ENCODE data around the gene SLC25A47. TPM values are rescaled to one million over a fixed set of nuclear protein-coding genes. Genes with fewer than 3 reads are reported as not detected.
"Not testable (repeated sequence)": the region's sequence is repeated elsewhere in the genome, so short reads cannot be mapped to it uniquely, and the experiment has no call there.

The SLC25A47 gene
- total RNA-seq, 2 experiments from 2014 or later, result not detected

DNA sequence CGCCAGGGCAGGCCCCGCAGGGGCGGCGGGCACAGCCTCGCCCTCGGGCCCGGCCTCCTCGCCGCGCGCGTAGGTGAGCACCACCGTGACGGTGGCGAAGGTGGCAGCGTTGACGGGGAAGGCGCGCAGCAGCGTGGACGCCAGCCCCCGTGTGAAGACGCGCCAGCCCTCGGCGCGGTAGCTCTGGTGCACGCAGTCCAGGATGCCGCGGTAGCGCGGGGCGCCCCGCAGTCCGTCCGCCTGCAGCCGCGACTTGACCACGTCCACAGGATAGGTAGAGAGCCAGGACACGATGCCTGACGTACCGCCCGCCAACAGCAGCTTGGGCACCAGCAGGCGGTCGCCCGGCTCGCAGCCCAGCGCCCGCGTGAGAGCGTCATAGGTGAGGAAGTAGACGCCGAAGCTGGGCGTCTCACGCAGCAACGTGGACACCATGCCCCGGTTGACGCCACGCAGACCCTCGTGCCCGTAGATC is 30.8 kb upstream of the SLC25A47 start:
- H3K27ac Mint-ChIP-seq, result no peak overlapping the region
- CTCF ChIA-PET, result interaction anchor here (1.2 to 1.4 kb wide), 2 partner anchors 11 to 85 kb away, joined by 3 read pairs; no protein-coding TSS in a partner anchor
- intact Hi-C loops (cut with micrococcal nuclease), result no loop called here
- H3K36me3 Mint-ChIP-seq (ENCODE audit: low read depth), result no peaks in the 10 kb centered on the region
- DNase-seq, result no peak
- no peaks in the 10 kb centered on the region for H3K27me3 Mint-ChIP-seq (ENCODE audit: low read depth)
- no peaks in the 10 kb centered on the region for H3K4me1 Mint-ChIP-seq (ENCODE audit: low read depth)
- no peak overlapping the region for H3K4me3 Mint-ChIP-seq
- no peaks in the 10 kb centered on the region for H3K9me3 Mint-ChIP-seq

DNA sequence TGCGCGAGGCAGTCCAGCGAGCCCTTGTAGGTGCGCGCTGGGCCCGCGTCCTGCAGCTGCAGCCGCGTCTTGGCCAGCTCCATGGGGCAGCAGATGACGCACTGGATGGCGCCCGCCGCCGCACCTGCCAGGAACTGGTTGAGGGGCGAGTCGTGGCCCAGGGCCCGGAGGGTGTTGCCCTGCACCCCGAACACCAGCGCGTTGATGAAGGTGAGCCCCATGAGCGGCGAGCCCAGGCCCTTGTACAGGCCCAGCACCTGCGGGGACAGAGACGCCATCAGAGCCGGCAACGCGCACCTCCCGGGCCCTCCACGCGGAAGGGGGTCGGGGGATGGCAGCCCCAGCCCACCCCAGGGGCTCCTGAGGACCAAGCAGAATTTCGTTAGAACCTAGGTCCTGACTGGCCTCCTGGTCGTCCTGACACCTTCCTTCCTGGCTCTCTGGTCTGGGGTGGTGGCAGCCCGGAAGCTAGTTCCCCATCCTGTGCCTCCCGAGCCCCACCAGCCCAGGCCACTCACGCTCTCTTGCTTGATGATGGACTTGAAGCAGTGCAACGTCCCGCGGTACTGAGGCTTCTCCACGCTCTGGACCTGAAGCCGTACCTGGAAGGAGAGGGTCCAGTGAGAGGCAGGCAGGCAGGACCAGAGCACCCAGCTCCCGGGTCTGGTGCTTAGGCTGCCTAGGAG is 30.2 kb upstream of the SLC25A47 start:
- Mint-ChIP-seq H3K4me1 (ENCODE audit: low read depth) (no peaks in the 10 kb centered on the region), H3K36me3 (ENCODE audit: low read depth) (no peaks in the 10 kb centered on the region), H3K27me3 (ENCODE audit: low read depth) (no peaks in the 10 kb centered on the region), H3K4me3 (no peak overlapping the region), H3K9me3 (no peaks in the 10 kb centered on the region), H3K27ac (no peak overlapping the region)
- CTCF ChIA-PET, result no interaction called here
- intact Hi-C loops (cut with micrococcal nuclease), result no loop called here
- DNase-seq, result no peak

DNA sequence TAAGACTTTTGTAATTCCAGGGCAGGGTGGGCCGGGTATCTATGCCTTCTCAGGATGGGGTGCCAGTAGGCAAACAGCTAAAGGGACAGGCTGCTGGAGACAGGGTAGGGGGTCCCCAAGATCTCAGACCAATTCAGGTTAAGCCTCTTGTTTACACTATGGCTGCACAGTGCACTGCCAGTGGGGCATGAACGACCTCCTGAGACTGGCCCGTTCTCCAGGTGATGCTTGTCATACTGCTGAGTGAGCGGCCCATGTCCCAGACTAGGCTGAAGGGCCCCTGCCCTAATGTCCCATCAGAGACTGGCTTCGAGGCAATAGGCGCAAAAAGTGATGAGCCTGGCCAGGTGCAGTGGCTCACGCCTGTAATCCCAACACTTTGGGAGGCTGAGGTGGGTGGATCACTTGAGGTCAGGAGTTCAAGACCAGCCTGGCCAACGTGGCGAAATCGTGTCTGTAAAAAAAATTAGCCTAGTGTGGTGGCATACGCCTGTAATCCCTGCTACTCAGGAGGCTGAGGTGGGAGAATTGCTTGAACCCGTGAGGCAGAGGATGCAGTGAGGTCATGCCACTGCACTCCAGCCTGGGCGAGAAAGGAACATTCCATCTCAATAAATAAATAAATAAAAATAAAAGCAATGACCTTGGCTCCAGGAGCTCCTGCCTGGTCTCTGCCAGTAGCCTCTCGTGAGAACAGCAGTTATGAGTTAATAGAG is 29.5 kb upstream of the SLC25A47 start:
- CTCF ChIA-PET, result interaction anchor here (5.1 kb wide), 1 partner anchor 8 kb away, joined by 24 read pairs; no protein-coding TSS in a partner anchor
- no peaks in the 10 kb centered on the region for H3K36me3 Mint-ChIP-seq (ENCODE audit: low read depth)
- no peak overlapping the region for H3K27ac Mint-ChIP-seq

DNA sequence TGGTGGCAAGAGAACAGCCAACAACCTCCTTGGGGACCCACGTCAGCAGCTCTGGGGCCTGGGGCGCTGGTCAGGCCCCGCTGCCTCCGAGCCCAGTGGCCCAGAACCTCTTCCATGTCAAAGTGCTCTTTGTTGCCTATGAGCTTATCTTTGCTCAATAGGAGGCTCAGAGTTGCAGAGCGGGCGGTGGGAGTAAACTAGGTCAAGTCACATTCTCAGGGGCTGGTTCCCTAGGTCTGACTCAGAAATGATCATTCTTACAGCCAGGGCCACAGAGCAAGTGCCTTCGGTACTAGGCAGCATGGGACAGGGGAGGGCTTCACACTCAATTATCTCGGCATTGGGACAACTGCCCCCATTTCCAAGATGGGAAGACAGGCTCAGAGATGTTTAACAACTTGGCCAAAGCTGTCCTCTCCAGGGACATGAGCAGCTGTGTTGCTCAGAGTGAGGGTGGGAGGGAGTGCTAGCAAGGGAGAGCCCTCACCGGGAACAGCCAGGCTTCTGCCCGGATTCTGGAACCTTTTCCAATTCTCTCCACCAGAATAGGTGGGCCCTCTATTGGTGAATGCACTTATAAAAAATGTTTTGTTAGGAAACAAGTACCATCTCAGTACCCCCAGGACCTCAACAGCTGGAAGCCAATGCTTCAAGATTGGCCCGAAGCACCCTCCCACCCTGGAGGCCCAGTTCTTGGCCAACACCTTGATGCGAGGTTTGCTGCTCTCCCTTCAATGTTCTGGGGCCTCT is 28.8 kb upstream of the SLC25A47 start:
- H3K4me1 Mint-ChIP-seq (ENCODE audit: low read depth), result peaks cover 2% of the 10 kb centered on the region
- H3K27ac Mint-ChIP-seq, result no peak overlapping the region
- intact Hi-C loops (cut with micrococcal nuclease), result no loop called here
- H3K36me3 Mint-ChIP-seq (ENCODE audit: low read depth), result no peaks in the 10 kb centered on the region
- CTCF ChIA-PET, result interaction anchor here (0.9 to 5.1 kb wide), 2 partner anchors 9 to 23 kb away, joined by 3 to 24 read pairs; no protein-coding TSS in a partner anchor
- H3K27me3 Mint-ChIP-seq (ENCODE audit: low read depth), result no peaks in the 10 kb centered on the region
- DNase-seq, result no peak
- H3K4me3 Mint-ChIP-seq, result no peak overlapping the region
- no peaks in the 10 kb centered on the region for H3K9me3 Mint-ChIP-seq

More for the DNA sequence above, 29.5 kb upstream of the SLC25A47 start:
- Mint-ChIP-seq H3K27me3 (ENCODE audit: low read depth) (no peaks in the 10 kb centered on the region), H3K9me3 (no peaks in the 10 kb centered on the region), H3K4me3 (no peak overlapping the region), H3K4me1 (ENCODE audit: low read depth) (peaks cover 2% of the 10 kb centered on the region)
- DNase-seq, result no peak
- intact Hi-C loops (cut with micrococcal nuclease), result no loop called here

DNA sequence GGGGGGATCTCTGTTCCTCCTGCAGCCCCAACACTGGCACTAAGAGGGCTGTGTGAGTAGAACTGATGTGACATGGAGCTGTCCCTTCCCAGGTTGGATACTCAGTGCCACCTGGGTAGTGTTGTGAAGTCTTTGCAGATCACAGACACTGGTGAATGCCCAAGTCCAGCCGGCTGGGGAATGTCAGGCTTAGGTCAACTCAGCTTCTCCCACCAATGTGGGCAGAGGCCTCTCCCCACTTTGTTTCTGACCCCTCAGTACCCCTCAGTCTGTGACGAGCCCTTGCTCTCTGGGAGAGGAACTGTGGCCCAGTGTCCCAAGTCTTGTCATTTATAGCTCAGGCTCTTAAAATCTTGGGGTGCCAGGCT is 28.2 kb upstream of the SLC25A47 start:
- Mint-ChIP-seq H3K4me3 (no peak overlapping the region), H3K36me3 (ENCODE audit: low read depth) (no peaks in the 10 kb centered on the region), H3K27me3 (ENCODE audit: low read depth) (no peaks in the 10 kb centered on the region), H3K4me1 (ENCODE audit: low read depth) (peaks cover 2% of the 10 kb centered on the region), H3K9me3 (no peaks in the 10 kb centered on the region), H3K27ac (no peak overlapping the region)
- intact Hi-C loops (cut with micrococcal nuclease), result no loop called here
- no peak for DNase-seq
- CTCF ChIA-PET, result interaction anchor here (0.9 to 5.1 kb wide), 3 partner anchors 10 to 89 kb away, joined by 3 to 24 read pairs (median 4); no protein-coding TSS in a partner anchor

DNA sequence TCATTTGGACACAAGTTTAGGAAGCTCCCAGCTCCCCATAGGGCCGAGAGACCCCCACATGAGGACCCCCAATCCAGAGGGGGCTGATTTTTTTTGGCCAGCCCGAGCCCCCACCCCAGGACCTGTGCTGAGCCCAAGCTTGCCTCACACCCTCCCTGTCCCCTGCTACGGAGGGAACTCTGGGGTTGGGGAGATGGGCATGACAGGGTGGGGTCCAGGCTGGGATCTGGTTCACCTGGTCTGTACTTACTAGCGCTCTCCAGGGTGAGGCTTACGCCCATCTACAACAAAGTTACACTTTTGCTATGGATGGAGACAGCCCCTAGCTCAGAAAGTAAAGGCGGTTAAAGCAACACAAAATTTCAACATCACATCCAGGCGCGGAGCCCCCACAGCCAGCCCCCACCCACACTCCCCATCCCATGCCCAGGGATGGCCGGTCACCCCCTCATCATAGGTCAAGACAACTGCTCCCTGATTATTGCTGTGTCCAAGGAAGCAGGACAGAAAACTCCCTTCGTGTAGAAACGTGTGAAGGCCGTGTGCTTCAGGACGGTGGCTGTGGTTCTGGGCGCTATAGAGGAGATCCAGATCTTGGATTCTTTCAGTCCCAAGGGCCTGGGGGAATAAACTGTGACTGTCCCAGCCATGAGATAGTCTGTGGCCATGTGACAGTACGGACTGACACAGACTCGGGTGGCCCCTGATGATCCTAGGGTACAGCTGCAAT is 27.6 kb upstream of the SLC25A47 start:
- CTCF ChIA-PET, result interaction anchor here (1.6 to 5.1 kb wide), 2 partner anchors 10 to 89 kb away, joined by 4 to 24 read pairs; no protein-coding TSS in a partner anchor
- H3K36me3 Mint-ChIP-seq (ENCODE audit: low read depth), result no peaks in the 10 kb centered on the region
- intact Hi-C loops (cut with micrococcal nuclease), result no loop called here

DNA sequence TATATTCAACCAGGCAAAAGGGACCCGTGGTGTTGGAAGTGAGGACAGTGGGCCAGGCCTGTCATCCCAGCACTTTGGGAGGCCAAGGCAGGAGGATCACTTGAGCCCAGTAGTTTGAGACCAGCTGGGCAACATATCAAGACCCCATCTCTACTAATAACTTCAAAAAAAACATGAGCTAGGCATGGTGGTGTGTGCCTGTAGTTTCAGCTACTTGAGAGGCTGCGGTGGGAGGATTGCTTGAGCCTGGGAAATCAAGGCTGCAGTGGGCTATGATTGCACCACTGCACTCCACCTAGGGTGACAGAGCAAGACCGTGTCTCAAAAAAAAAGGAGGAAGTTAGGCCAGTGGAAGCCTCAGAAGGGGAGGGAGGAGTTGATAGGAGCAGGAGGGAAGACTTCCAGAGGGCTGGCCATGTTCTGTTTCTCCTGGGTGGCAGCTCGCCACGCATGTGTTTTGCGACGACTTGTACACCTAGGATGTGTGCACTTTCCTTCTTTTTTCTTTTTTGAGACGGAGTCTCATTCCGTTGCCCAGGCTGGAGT is 27.0 kb upstream of the SLC25A47 start:
- CTCF ChIA-PET, result interaction anchor here (0.7 to 5.1 kb wide), 3 partner anchors 11 to 98 kb away, joined by 4 to 24 read pairs (median 4); no protein-coding TSS in a partner anchor
- H3K36me3 Mint-ChIP-seq (ENCODE audit: low read depth), result no peaks in the 10 kb centered on the region
- H3K4me3 Mint-ChIP-seq, result no peak overlapping the region
- peaks cover 2% of the 10 kb centered on the region for H3K4me1 Mint-ChIP-seq (ENCODE audit: low read depth)
- no peaks in the 10 kb centered on the region for H3K27me3 Mint-ChIP-seq (ENCODE audit: low read depth)
- no peaks in the 10 kb centered on the region for H3K9me3 Mint-ChIP-seq
- no peak overlapping the region for H3K27ac Mint-ChIP-seq
- no peak for DNase-seq
- intact Hi-C loops (cut with micrococcal nuclease), result no loop called here

More for the DNA sequence above, 27.6 kb upstream of the SLC25A47 start:
- no peaks in the 10 kb centered on the region for H3K27me3 Mint-ChIP-seq (ENCODE audit: low read depth)
- peaks cover 2% of the 10 kb centered on the region for H3K4me1 Mint-ChIP-seq (ENCODE audit: low read depth)
- no peak overlapping the region for H3K27ac Mint-ChIP-seq
- no peaks in the 10 kb centered on the region for H3K9me3 Mint-ChIP-seq
- no peak overlapping the region for H3K4me3 Mint-ChIP-seq
- no peak for DNase-seq

DNA sequence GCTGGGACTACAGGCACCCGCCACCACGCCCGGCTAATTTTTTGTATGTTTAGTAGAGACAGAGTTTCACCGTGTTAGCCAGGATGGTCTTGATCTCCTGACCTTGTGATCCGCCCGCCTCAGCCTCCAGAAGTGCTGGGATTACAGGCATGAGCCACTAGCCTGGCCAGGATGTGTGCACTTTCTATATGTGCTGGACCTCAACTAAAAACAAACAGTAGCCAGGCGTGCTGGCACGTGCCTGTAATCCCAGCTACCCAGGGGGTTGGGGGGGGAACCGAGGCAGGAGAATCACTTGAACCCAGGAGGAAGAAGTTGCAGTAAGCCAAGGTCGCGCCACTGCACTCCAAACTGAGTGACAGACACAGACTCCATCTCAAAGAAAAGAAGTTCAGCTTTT is 26.4 kb upstream of the SLC25A47 start:
- intact Hi-C loops (cut with micrococcal nuclease); DNase-seq; H3K4me3 Mint-ChIP-seq; H3K27ac Mint-ChIP-seq; H3K4me1 Mint-ChIP-seq (ENCODE audit: low read depth); H3K36me3 Mint-ChIP-seq (ENCODE audit: low read depth); H3K27me3 Mint-ChIP-seq (ENCODE audit: low read depth); H3K9me3 Mint-ChIP-seq: not testable (repeated sequence)
- CTCF ChIA-PET, result interaction anchor here (0.7 to 5.1 kb wide), 3 partner anchors 11 to 98 kb away, joined by 4 to 24 read pairs (median 4); no protein-coding TSS in a partner anchor

DNA sequence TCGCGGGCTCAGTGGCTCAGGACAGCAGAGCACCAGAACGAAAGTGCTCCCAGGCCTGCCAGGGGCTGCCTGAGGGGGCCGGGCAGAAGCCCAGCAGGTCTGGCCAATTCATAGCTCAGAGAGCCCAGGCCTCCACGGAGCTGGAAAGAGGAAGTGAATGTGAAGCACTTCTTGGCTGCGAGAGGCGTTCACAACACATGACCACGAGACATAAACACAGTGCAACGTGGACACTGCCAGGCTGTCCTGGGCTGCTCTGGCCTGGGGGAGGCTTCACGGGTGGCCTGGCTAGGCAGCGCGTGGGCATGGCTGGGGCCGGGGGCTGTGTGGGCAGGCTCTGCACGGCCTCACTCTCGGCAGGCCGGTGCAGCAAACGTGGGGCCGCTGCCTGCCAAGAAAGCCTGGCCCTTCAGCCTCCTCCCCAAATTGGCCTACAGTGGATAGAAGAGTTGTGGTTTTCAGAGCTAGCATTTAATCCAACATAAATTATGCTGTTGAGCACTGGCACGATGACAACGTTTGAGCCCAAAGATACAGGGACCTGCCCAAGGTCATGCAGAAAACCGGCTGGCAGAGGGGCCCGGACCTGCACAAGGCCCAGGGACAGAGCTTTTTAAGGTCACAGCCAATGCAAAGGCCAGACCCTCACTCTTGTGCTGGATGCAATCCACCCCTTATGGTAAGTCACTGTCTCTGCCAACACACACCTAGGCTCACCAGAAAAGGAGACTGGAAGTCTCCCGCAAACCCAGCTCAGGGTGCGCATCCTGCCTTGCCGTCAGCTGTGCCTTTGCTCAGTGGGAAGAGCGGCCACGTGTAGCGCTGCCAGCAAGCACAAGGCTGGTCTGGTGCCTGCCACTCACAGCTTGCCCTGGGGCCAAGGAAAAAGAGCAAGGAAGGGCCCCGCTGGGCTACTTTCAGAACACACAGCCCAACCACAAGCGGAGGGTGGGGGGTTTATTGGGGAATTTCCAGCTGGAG is 25.5 kb upstream of the SLC25A47 start:
- no peaks in the 10 kb centered on the region for H3K36me3 Mint-ChIP-seq (ENCODE audit: low read depth)
- no peak overlapping the region for H3K27ac Mint-ChIP-seq
- H3K4me3 Mint-ChIP-seq, result no peak overlapping the region

DNA sequence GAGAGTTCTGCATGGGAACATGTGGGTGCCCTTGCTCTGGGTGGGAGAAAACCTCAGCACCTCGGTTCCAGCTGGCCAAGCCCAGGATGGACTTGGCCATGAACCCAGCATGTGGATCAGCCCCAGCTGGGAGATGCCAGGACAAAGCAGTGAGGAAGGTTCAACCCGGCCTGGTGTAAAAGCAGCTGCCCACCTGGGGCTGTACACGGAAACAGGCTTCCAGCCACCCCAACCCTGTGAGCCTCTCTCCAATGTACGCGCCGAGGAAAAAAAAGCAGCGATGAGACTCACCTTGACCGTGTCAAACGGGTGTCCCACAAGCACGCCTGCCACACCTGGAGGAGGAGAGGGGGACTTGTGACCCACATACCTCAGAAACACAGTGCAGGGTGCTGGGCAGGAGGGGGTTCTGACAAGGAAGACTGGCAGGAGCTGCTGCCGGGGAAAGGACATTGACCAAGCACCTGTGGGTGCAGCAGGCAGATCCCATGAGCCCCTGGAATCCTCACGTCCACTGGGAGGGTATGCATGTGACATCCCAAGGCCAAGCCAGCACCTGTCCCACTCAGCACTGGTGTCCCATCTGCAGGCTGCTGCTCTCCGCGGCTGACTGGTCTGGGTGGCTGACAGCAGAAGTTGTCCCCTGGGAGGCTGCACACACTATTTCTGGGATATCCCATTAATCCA is 24.4 kb upstream of the SLC25A47 start:
- DNase-seq, result no peak
- no peaks in the 10 kb centered on the region for H3K27me3 Mint-ChIP-seq (ENCODE audit: low read depth)
- H3K27ac Mint-ChIP-seq, result no peak overlapping the region
- CTCF ChIA-PET, result interaction anchor here (5.1 kb wide), 1 partner anchor 13 kb away, joined by 24 read pairs; no protein-coding TSS in a partner anchor
- H3K4me3 Mint-ChIP-seq, result no peak overlapping the region
- peaks cover 2% of the 10 kb centered on the region for H3K4me1 Mint-ChIP-seq (ENCODE audit: low read depth)
- no peaks in the 10 kb centered on the region for H3K9me3 Mint-ChIP-seq
- intact Hi-C loops (cut with micrococcal nuclease), result no loop called here
- H3K36me3 Mint-ChIP-seq (ENCODE audit: low read depth), result no peaks in the 10 kb centered on the region

More for the DNA sequence above, 25.5 kb upstream of the SLC25A47 start:
- Mint-ChIP-seq H3K9me3 (no peaks in the 10 kb centered on the region), H3K4me1 (ENCODE audit: low read depth) (peaks cover 2% of the 10 kb centered on the region), H3K27me3 (ENCODE audit: low read depth) (no peaks in the 10 kb centered on the region)
- intact Hi-C loops (cut with micrococcal nuclease), result no loop called here
- CTCF ChIA-PET, result interaction anchor here (5.1 kb wide), 1 partner anchor 12 kb away, joined by 24 read pairs; no protein-coding TSS in a partner anchor
- no peak for DNase-seq
